ENCODE measurements around the gene ROCK2. TPM values are rescaled to one million over a fixed set of nuclear protein-coding genes. Genes with fewer than 3 reads are reported as not detected.

Gene ROCK2
- total and polyA plus RNA-seq, 2 of the 8 experiments (the other 6 are each of a cell fraction or from before 2014, with no cell fraction given), result 2.7 to 29.0 TPM

DNA sequence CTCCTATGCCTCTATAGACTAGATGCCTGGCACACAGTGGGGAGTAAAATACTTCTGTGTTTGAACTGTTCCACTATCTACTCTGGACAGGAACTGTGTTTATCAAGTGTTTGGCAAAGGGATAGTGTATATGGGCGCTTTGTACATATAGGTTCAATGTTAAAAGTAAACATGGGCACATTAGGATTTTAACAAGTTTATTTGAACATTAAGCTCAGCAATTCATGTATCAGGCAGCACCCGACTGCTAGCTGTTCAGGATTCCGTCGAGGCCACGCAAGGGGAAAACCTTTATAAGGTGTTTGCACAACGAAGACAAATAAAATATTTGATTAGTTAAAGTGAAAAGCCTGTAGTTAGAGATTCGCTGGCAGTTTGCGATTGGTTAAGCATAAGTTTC is 43.4 kb upstream of the ROCK2 start:
- WGBS, 2 experiments (ENCODE audit: extremely low coverage in 1 of 2, insufficient coverage in 1 of 2, insufficient read length in 1 of 2, insufficient replicate concordance in 2 of 2, low coverage in 1 of 2, low lambda C conversion rate in 2 of 2, missing lambda C conversion rate in 1 of 2), result 88% methylated on average over 8 of the region's 8 CpGs; no CpG with 5 or more reads in 1 of the 2 experiments
- ChIA-PET CTCF (ENCODE audit: partially characterized antibody) (interaction anchor here (1.1 to 2.0 kb wide), 6 partner anchors 10 to 258 kb away, joined by 3 to 6 read pairs (median 4); partner anchors contain the start of gene ROCK2), POLR2A (ENCODE audit: partially characterized antibody) (interaction anchor here (1.3 to 1.7 kb wide), 3 partner anchors 9 to 43 kb away, joined by 3 to 5 read pairs (median 4); partner anchors contain the start of gene ROCK2)
- H4K20me1 ChIP-seq (replicated peaks in 1 of 2; ENCODE audit: control insufficient read depth in 1 of 2, insufficient read depth in 2 of 2, low read length in 2 of 2), result peaks cover 0 to 2% of the 10 kb centered on the region in 2 experiments
- no peak overlapping the region for H2AFZ ChIP-seq (ENCODE audit: low read length)
- H3K23ac ChIP-seq (ENCODE audit: insufficient read length), result no peak overlapping the region
- H3K27me3 ChIP-seq (replicated peaks in 1 of 4; ENCODE audit: control insufficient read depth in 3 of 4, extremely low read depth in 1 of 4, insufficient read depth in 3 of 4, low read length in 3 of 4), result no peaks in the 10 kb centered on the region
- no peak overlapping the region for H2AK5ac ChIP-seq (ENCODE audit: low read depth, low read length)
- no peak overlapping the region for H3K4me3 ChIP-seq (ENCODE audit: extremely low read depth in 1 of 4, insufficient read depth in 2 of 4, low read depth in 3 of 4, low read length in 4 of 4)
- no peaks in the 10 kb centered on the region for H3K36me3 ChIP-seq (ENCODE audit: control insufficient read depth in 2 of 4, insufficient read depth in 4 of 4, low read length in 3 of 4)
- peaks cover 11 to 22% (median 18%) of the 10 kb centered on the region in 4 experiments for H3K4me1 ChIP-seq (replicated peaks in 1 of 4; ENCODE audit: control insufficient read depth in 3 of 4, insufficient read depth in 4 of 4, low read length in 3 of 4)
- H3K18ac ChIP-seq (ENCODE audit: extremely low read depth, low read length), result 0 out of 2 replicates have a peak overlapping the region, but pooled peaks have one; percentile 29
- TF ChIP-seq GTF2F1 (IDR thresholded peaks at IDR 0.05; ENCODE audit: borderline replicate concordance, low read depth, low read length), result no peak
- TF ChIP-seq, protein P1, sequence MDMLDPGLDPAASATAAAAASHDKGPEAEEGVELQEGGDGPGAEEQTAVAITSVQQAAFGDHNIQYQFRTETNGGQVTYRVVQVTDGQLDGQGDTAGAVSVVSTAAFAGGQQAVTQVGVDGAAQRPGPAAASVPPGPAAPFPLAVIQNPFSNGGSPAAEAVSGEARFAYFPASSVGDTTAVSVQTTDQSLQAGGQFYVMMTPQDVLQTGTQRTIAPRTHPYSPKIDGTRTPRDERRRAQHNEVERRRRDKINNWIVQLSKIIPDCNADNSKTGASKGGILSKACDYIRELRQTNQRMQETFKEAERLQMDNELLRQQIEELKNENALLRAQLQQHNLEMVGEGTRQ (IDR thresholded peaks at IDR 0.05; ENCODE audit: low read length), result no peak
- TF ChIP-seq PHF8 (conservative IDR thresholded peaks at IDR 0.05; ENCODE audit: low read depth, low read length), result no peak
- no peak for TF ChIP-seq NANOG (IDR thresholded peaks at IDR 0.05; ENCODE audit: insufficient read depth, low read depth, low read length, poor library complexity, severe bottlenecking)
- no peak for TF ChIP-seq TCF12 (IDR thresholded peaks at IDR 0.05; ENCODE audit: low read depth, low read length)
- no peak for TF ChIP-seq KDM4A (IDR thresholded peaks at IDR 0.05; ENCODE audit: low read depth, low read length, severe bottlenecking)
- no peak for TF ChIP-seq BCL11A (IDR thresholded peaks at IDR 0.05; ENCODE audit: low read depth in 2 of 2, low read length in 2 of 2)
- TF ChIP-seq SAP30 (IDR thresholded peaks at IDR 0.05; ENCODE audit: insufficient read depth, insufficient replicate concordance, low read length), result no peak
- no peak overlapping the region for H3K56ac ChIP-seq (replicated peaks; ENCODE audit: insufficient read length, low read depth, low read length)
- H3K9me3 ChIP-seq (ENCODE audit: insufficient read depth in 2 of 2, low read depth in 1 of 2, low read length in 1 of 2), result no peaks in the 10 kb centered on the region
- H3K4ac ChIP-seq (replicated peaks; ENCODE audit: insufficient read length, low read depth, low read length), result no peak overlapping the region
- H3K79me1 ChIP-seq (ENCODE audit: low read depth, low read length), result no peaks in the 10 kb centered on the region
- no peak overlapping the region for H2BK20ac ChIP-seq (ENCODE audit: low read length)
- no peak overlapping the region for H3K27ac ChIP-seq (ENCODE audit: low read depth, low read length)
- no peak overlapping the region for H2BK120ac ChIP-seq (replicated peaks; ENCODE audit: low read depth, low read length)
- no peak overlapping the region for H2BK5ac ChIP-seq (ENCODE audit: low read depth, low read length)
- H4K91ac ChIP-seq (replicated peaks; ENCODE audit: insufficient read length, low read length), result no peak overlapping the region
- no peaks in the 10 kb centered on the region for H3K23me2 ChIP-seq (ENCODE audit: low read depth, low read length)
- DNase-seq (ENCODE audit: low read depth in 1 of 2, low spot score in 2 of 2) (no peak), FAIRE-seq (no peak)
- H3K14ac ChIP-seq (ENCODE audit: insufficient read length), result no peak overlapping the region
- no peak overlapping the region for H2BK15ac ChIP-seq (ENCODE audit: low read length)
- no peak overlapping the region for H3K4me2 ChIP-seq (ENCODE audit: insufficient read depth in 1 of 2, low read depth in 2 of 2, low read length in 2 of 2)
- H3K79me2 ChIP-seq (ENCODE audit: control insufficient read depth in 1 of 2, insufficient read depth in 2 of 2, low read length in 2 of 2), result no peaks in the 10 kb centered on the region
- H2BK12ac ChIP-seq (ENCODE audit: low read depth, low read length), result no peak overlapping the region
- no peak overlapping the region for H3K9ac ChIP-seq (replicated peaks in 1 of 4; ENCODE audit: extremely low read depth in 1 of 4, low read depth in 3 of 4, low read length in 3 of 4)
- H4K5ac ChIP-seq (ENCODE audit: insufficient read length, low read depth, low read length), result no peak overlapping the region
- no peak overlapping the region for H4K8ac ChIP-seq (ENCODE audit: extremely low read depth, insufficient read depth, low read length)

All from H1 (cell line).